CD4-positive, alpha-beta T cell treated with Interleukin-4 for 4 hours (primary cell): ENCODE data around the gene CHADL.
A peak's percentile ranks its signal among the peaks of the same experiment; 100 is the strongest.
"Not testable (repeated sequence)": the region's sequence is repeated elsewhere in the genome, so short reads cannot be mapped to it uniquely, and the experiment has no call there.

Experiments
- DNase-seq: peaks from one replicate; pipeline ENCODE4 v3.0.0-alpha.2; 2020

The CHADL gene

GRCh38 chr22:41240377-41241132, at the start of gene CHADL:
TSS of gene CHADL (minus strand) at chr22:41240931. CDS start at chr22:41240881, 50 bp downstream.
- no peak for DNase-seq

- DNase-seq: no peak
These were observed 48.9 kb upstream of the CHADL start for GRCh38 chr22:41289671-41290070.

- no peak for DNase-seq
These were observed 47.7 kb upstream of the CHADL start for GRCh38 chr22:41288245-41288946.

- DNase-seq: peak; percentile 59
These were observed 45.9 kb upstream of the CHADL start for GRCh38 chr22:41286639-41287091.

- DNase-seq: peak; percentile 98
These were observed 45.3 kb upstream of the CHADL start, which contains the start of gene RANGAP1 for GRCh38 chr22:41285820-41286638. TSS of gene RANGAP1 (minus strand) at chr22:41286187. CDS start at chr22:41281044, 5,143 bp downstream.

GRCh38 chr22:41285441-41285819, 44.7 kb upstream of the CHADL start:
- peak; percentile 86 for DNase-seq

- no peak for DNase-seq
These were observed 43.7 kb upstream of the CHADL start for GRCh38 chr22:41284465-41284864.

- no peak for DNase-seq
These were observed 40.1 kb upstream of the CHADL start for GRCh38 chr22:41280854-41281253.

- DNase-seq: no peak
These were observed 39.3 kb upstream of the CHADL start for GRCh38 chr22:41280065-41280464.

GRCh38 chr22:41274856-41275255, 34.1 kb upstream of the CHADL start:
- no peak for DNase-seq

- no peak for DNase-seq
These were observed 32.4 kb upstream of the CHADL start for GRCh38 chr22:41273128-41273527.

- DNase-seq: no peak
These were observed 31.1 kb upstream of the CHADL start for GRCh38 chr22:41271787-41272186.

GRCh38 chr22:41267958-41268357, 27.2 kb upstream of the CHADL start:
- no peak for DNase-seq

- DNase-seq: no peak
These were observed 23.7 kb upstream of the CHADL start for GRCh38 chr22:41264408-41264941.

GRCh38 chr22:41263704-41264103, 23.0 kb upstream of the CHADL start:
- no peak for DNase-seq

GRCh38 chr22:41262250-41262765, 21.6 kb upstream of the CHADL start:
- no peak for DNase-seq

- no peak for DNase-seq
These were observed 21.0 kb upstream of the CHADL start for GRCh38 chr22:41261541-41262249.

- DNase-seq: no peak
These were observed 20.1 kb upstream of the CHADL start for GRCh38 chr22:41260871-41261270.

- not testable (repeated sequence) for DNase-seq
These were observed 19.0 kb upstream of the CHADL start for GRCh38 chr22:41259756-41260155.

- DNase-seq: no peak
These were observed 17.0 kb upstream of the CHADL start for GRCh38 chr22:41257696-41258095.

- no peak for DNase-seq
These were observed 15.8 kb upstream of the CHADL start for GRCh38 chr22:41256254-41257253.
